Mesodermal cell (in vitro differentiated cells): ENCODE measurements around the gene BROX.

Experiments
- H3K27ac ChIP-seq: 2 replicates; pipeline ENCODE4 v1.7.0; 2013; ENCODE audit warnings: mild to moderate bottlenecking, low read depth, low read length, moderate library complexity; ENCODE audit not compliant: severe bottlenecking
- H3K36me3 ChIP-seq: 2 replicates; pipeline ENCODE4 v1.7.1; 2013; ENCODE audit warnings: mild to moderate bottlenecking, low read length, moderate library complexity; ENCODE audit not compliant: control insufficient read depth, insufficient read depth
- H3K4me1 ChIP-seq: one replicate; pipeline ENCODE4 v1.7.1; 2013; ENCODE audit warnings: mild to moderate bottlenecking, low read length; ENCODE audit not compliant: insufficient read depth, control insufficient read depth, poor library complexity, severe bottlenecking
- H3K4me3 ChIP-seq: 2 replicates; pipeline ENCODE4 v1.7.0; 2013; ENCODE audit warnings: low read length, control low read depth, mild to moderate bottlenecking; ENCODE audit not compliant: insufficient read depth, poor library complexity, severe bottlenecking; ENCODE audit errors: extremely low read depth
- H3K9me3 ChIP-seq: 2 replicates; pipeline ENCODE4 v1.7.1; 2013; ENCODE audit warnings: mild to moderate bottlenecking, low read length, moderate library complexity; ENCODE audit not compliant: control insufficient read depth
- WGBS, 2 experiments: methylation state at CpG; one replicate each; pipeline ENCODE4 v1.1.5; 2013; ENCODE audit warnings: missing lambda C conversion rate in 2 of 2; ENCODE audit not compliant: insufficient coverage in 2 of 2; 5-methylcytosine and 5-hydroxymethylcytosine counted together

The BROX gene

DNA sequence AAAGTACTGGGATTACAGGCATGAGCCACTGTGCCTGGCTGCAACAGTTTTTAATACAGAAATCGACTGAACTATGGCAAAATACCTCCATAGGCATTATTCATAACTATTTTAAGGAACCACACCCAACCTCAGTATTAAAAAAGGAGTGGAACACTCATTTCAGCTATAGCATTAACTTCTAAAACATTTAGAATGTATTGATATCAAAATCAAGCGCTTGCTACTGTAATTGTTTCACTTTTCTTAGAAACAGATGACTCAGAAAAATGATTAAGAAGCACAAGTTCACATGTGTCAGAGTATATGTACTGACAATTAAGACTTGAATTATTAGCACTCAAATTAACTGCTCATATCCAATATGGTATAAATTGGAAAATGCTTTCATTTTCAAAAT, 15.2 kb upstream of the BROX start:
- WGBS, 2 experiments, result 89% methylated on average over 1 of the region's 2 CpGs; no CpG with 5 or more reads in 1 of the 2 experiments
- Histone ChIP-seq H3K4me1 (no peaks in the 10 kb centered on the region), H3K9me3 (no peaks in the 10 kb centered on the region), H3K27ac (no peak overlapping the region), H3K4me3 (no peak overlapping the region), H3K36me3 (peaks cover 49% of the 10 kb centered on the region)

DNA sequence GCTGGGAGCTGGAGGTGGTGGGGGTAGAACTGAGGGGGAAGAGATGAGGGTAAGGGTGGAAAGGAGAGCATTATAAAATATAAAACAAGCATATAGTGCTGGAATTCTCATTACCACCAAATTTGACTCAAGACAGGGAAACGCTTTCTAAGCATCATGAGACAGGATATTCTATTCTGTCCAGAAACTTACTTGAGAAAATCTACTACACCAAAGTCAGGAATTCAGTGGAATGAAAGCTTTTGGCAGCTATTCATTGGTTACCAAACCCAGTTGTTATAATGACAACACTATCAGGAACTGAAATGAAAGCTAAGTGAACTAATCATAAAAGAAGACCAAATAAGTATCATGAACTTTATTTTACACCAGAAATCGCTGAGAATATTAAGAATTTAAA, 14.5 kb upstream of the BROX start:
- Histone ChIP-seq H3K27ac (no peak overlapping the region), H3K36me3 (peaks cover 51% of the 10 kb centered on the region), H3K9me3 (no peaks in the 10 kb centered on the region), H3K4me3 (no peak overlapping the region), H3K4me1 (no peaks in the 10 kb centered on the region)
- 90% methylated on average over 1 of the region's 2 CpGs; no CpG with 5 or more reads in 1 of the 2 experiments for WGBS, 2 experiments

DNA sequence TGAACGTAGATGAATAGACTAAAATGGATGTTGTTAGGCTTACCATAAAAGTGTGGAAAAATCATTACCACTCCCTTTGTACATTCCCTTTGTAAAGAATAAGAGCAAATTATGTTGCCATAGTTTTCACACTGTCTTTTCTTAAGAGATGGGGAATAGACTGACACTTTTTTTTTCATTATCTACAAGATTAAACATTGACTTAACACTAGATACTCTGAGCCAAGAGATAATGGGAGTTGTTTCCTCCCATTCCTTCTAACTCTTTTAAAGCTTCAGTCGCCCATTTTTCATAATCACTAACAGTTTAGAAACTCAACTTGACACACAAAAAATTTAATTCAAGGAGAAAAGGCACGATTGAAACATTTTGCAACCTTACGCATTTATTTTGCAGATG, 10.2 kb upstream of the BROX start:
- no peaks in the 10 kb centered on the region for H3K4me1 ChIP-seq
- H3K36me3 ChIP-seq, result peaks cover 78% of the 10 kb centered on the region
- no peak overlapping the region for H3K27ac ChIP-seq
- WGBS, 2 experiments, result 96 to 100% methylated on average over 3 of the region's 4 CpGs
- no peak overlapping the region for H3K4me3 ChIP-seq
- peaks cover 15% of the 10 kb centered on the region for H3K9me3 ChIP-seq

DNA sequence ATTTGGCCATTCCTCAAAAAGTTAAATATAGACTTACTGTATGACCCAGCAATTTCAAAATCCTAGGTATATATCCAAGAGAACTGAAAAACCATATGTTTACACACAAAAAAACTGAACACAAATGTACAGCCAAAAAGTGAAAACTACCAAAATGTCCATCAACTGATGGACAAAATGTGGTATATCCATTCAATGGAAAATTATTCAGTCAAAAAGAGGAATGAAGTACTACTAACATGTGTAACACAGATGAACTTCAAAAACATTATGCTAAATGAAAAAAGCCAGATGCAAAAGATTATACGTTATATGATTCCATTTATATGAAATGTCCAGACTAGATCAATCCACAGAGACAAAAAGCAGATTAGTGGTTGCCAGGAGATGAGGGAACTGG, 8.1 kb upstream of the BROX start:
- peaks cover 15% of the 10 kb centered on the region for H3K9me3 ChIP-seq
- H3K4me3 ChIP-seq, result no peak overlapping the region
- H3K4me1 ChIP-seq, result no peaks in the 10 kb centered on the region

DNA sequence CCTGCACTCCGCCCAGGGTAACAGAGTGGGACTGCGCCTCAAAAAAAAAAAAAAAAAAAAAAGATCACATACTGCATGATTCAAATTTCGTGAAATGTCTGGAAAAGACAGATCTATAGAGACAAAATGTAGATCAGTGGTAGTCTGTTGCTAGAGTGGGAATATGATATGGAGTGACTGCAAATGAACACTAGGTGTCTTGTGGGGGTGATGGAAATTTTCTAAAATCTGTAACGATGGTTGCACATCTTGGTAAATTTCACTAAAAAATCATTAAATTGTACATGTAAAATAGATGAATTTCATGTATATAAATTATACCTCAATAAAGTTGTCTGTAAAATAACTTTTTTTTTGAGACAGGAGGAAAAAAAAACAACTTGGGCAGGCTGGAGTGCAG, 5.5 kb upstream of the BROX start:
- peaks cover 67% of the 10 kb centered on the region for H3K36me3 ChIP-seq
- 60 to 100% methylated on average over 1 of the region's 4 CpGs for WGBS, 2 experiments
- H3K4me1 ChIP-seq, result peaks cover 7% of the 10 kb centered on the region
- H3K9me3 ChIP-seq, result peaks cover 15% of the 10 kb centered on the region
- no peak overlapping the region for H3K27ac ChIP-seq
- H3K4me3 ChIP-seq, result no peak overlapping the region

More for the DNA sequence above, 8.1 kb upstream of the BROX start:
- no CpG with 5 or more reads among the region's 1 CpG for WGBS, 2 experiments
- Histone ChIP-seq H3K36me3 (peaks cover 79% of the 10 kb centered on the region), H3K27ac (no peak overlapping the region)

DNA sequence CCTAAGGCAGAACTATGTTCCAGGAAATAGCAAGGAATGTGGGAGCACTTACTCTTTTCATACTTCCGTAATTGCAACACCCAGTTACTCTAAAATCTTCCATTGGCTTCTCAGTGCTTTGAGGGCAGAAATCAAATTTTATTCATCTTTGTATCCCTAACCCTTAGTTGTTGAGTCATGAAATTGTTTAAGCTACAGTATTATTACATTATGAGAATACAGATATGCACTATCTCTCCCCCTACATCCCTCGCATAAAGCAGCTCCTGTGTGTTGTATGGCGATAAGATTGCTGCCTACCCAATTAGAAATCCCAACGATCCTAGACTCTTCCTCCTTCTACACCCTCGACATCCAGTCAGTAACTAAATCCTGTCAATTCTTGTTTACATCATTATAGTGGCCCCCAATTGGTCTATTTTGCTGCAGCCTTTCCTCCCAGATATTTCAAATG, 2.6 kb upstream of the BROX start:
- peaks cover 8% of the 10 kb centered on the region for H3K9me3 ChIP-seq
- peaks cover 7% of the 10 kb centered on the region for H3K4me1 ChIP-seq
- no peak overlapping the region for H3K27ac ChIP-seq
- WGBS, 2 experiments, result 80 to 94% methylated on average over 1 to 3 of the region's 5 CpGs
- peaks cover 53% of the 10 kb centered on the region for H3K36me3 ChIP-seq
- H3K4me3 ChIP-seq, result no peak overlapping the region

DNA sequence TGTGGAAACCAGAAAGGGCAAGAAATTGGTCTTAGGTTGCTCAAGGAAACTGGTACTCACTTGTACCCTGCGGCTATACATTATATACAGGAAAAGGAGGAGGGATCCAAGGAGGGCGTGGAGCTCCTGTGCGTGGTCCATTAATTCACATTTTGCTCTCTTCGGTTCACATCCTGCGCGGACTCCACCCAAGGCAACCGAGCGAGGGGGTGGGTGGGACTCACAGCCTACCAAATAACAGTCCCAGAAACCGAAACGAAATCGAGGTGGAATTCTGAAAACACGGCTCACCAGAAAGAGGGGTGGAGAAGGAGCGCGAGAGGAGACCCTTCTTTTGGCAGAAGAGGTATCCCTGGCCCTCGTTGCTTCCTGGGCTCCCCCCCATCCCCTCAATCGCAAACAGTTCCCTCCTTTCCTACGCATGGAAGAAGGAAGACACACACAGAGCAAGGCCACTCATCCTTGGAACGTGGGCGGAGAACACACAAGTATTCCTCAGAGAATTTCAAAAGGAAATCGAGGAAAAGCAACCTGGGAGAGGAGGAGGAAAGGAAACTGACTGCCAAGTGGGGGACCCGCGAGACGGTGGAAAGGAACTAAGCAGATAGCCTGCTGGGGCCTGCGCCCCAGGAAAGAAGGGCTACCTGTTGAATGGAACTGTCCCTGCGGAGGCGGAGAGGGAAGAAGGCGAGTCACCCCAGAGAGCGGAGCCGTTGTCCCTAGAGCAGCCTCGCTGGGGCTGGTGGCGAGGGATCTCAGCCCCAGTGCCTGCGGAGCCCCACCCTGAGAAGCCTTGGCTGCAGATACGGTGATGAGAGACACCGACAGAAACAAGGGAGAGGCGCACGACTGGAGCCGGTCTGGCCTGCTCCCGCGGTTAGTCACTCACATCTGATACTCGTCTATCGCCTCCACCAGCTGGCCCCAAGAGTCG, 778 bp upstream of the BROX start:
- H3K4me3 ChIP-seq, result peak overlapping the region; percentile 83
- 1% methylated on average over 21 to 25 of the region's 42 CpGs for WGBS, 2 experiments
- peak overlapping the region; percentile 75 for H3K27ac ChIP-seq
- H3K4me1 ChIP-seq, result peaks cover 7% of the 10 kb centered on the region
- H3K9me3 ChIP-seq, result no peaks in the 10 kb centered on the region
- H3K36me3 ChIP-seq, result peaks cover 46% of the 10 kb centered on the region

DNA sequence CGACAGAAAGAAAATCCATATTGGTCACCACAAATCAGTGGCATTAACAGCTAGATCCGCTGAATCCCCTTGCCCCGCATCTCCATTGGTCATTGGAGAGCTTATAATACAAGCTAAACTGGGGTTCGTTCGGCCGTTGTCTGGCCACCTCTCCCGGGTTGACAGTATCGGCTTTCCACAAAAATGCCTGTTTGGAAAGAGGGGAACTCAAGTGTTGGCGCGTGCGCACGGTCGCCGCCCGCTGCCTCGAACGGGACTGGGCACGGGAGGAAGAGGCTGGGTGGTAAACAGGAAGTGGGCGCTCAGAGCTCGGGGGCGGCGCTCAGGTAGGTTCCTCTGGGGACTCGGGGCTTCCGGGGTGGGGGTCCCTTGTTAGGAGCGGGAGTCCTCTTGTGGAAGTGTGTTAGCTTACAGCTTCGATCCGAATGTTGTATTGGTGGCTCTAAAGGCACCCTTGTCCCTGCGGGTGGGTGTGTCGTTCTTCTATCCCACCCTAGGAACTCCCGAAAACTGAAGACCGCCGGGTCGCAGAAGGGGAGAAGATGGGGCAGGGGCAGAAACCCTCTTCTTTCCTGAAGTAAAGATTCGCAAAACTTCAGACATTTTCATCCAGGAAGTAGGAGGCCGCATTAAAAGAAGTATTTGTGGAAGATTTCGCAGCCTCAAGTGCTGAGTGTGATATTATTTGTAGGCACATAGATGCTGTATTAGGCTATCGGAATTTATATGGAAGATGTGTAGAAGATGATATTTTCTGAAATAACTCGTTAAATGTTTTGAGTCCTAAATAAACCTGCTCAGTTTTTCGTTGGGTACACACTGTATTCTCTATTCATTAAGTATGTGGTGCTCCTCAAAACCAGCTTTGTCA, 962 bp downstream of the BROX start:
- peak overlapping the region; percentile 83 for H3K4me3 ChIP-seq
- H3K9me3 ChIP-seq, result no peaks in the 10 kb centered on the region
- peaks cover 52% of the 10 kb centered on the region for H3K36me3 ChIP-seq
- 3 to 4% methylated on average over 22 to 27 of the region's 39 CpGs for WGBS, 2 experiments
- H3K27ac ChIP-seq, result peak overlapping the region; percentile 95
- peaks cover 7% of the 10 kb centered on the region for H3K4me1 ChIP-seq

DNA sequence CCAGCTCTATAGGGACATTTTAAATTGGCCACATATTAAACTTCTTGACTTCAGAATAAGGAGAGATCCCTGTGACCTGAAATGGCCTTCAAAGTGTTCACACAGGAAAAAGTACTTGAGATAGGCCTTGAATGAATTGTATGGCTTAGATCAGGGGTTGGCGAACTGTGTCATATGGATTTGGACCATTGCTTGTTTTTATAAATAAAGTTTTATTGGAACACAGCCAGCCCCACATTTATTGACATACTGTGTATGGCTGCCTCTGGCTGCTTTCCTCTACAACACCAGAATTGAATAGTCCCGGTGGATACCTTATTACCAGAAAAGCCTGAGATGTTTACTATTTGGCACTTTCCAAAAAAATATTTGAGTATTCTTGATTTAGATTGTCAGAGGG, 4.0 kb downstream of the BROX start:
- WGBS, 2 experiments, result 100% methylated on average over 1 of the region's 2 CpGs; no CpG with 5 or more reads in 1 of the 2 experiments
- Histone ChIP-seq H3K9me3 (no peaks in the 10 kb centered on the region), H3K36me3 (peaks cover 50% of the 10 kb centered on the region)

DNA sequence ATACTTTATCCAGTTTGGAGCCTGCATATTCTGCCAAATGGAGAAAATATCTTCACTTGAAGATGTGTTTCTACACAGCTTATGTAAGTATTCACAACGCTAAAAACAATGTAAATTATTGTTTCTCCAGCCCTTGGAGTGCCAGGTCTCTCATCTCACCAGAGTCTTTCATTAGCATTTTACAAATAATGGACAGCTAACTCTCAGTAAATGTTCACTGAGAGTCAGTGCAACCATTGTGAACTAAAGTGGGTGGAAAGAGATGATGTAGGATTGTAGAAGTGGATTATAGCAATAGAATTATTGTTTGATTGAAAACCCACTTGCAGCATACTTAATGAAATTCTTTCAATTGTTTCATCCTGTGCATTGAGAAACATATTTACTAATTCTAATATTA, 16.4 kb downstream of the BROX start:
- WGBS, 2 experiments, result no CpG with 5 or more reads among the region's 1 CpG
- no peaks in the 10 kb centered on the region for H3K9me3 ChIP-seq
- peaks cover 86% of the 10 kb centered on the region for H3K36me3 ChIP-seq

More for the DNA sequence above, 4.0 kb downstream of the BROX start:
- H3K27ac ChIP-seq, result no peak overlapping the region
- no peak overlapping the region for H3K4me3 ChIP-seq
- no peaks in the 10 kb centered on the region for H3K4me1 ChIP-seq

More for the DNA sequence above, 16.4 kb downstream of the BROX start:
- Histone ChIP-seq H3K27ac (no peak overlapping the region), H3K4me1 (no peaks in the 10 kb centered on the region), H3K4me3 (no peak overlapping the region)
